ENCODE data around the gene PTPN6. TPM values are rescaled to one million over a fixed set of nuclear protein-coding genes. Genes with fewer than 3 reads are reported as not detected.
A peak's percentile ranks its signal among the peaks of the same experiment; 100 is the strongest.

The PTPN6 gene
- total and polyA plus RNA-seq, 2 of the 13 experiments (the other 11 are each of a cell fraction or from before 2014, with no cell fraction given) = 10.5 to 10.6 TPM

- peak; percentile 50; the same call in 1 of the 2 replicates for TF ChIP-seq ARID3A (IDR thresholded peaks at IDR 0.05; ENCODE audit: low read depth, low read length)
- TF ChIP-seq THAP11 (CRISPR knock-in tag; IDR thresholded peaks at IDR 0.05) = peak; percentile 60; the same call in 1 of the 2 replicates
- TF ChIP-seq REPIN1 (CRISPR knock-in tag; IDR thresholded peaks at IDR 0.05; ENCODE audit: borderline replicate concordance, low read depth) = peak; percentile 30; the same call in 1 of the 2 replicates
- no peak for TF ChIP-seq MAFG (CRISPR knock-in tag; IDR thresholded peaks at IDR 0.05)
- peak; percentile 23; the same call in 1 of the 2 replicates for TF ChIP-seq ZFX (CRISPR knock-in tag; IDR thresholded peaks at IDR 0.05; ENCODE audit: low read depth)
- peak; percentile 59; the same call in 1 of the 2 replicates for TF ChIP-seq YEATS4 (CRISPR knock-in tag; IDR thresholded peaks at IDR 0.05; ENCODE audit: borderline replicate concordance)
- 0 out of 2 replicates have a peak, but pooled peaks have one; percentile 37 for TF ChIP-seq RXRA (CRISPR knock-in tag; IDR thresholded peaks at IDR 0.05)
- 0 out of 2 replicates have a peak, but pooled peaks have one; percentile 43 for TF ChIP-seq HDAC1 (CRISPR knock-in tag; IDR thresholded peaks at IDR 0.05)
- no peak for TF ChIP-seq USF2 (IDR thresholded peaks at IDR 0.05; ENCODE audit: low read depth, low read length)
- peak; percentile 15; the same call in 1 of the 2 replicates for TF ChIP-seq USF2 (CRISPR knock-in tag; IDR thresholded peaks at IDR 0.05; ENCODE audit: borderline replicate concordance)
- peak; percentile 100 for TF ChIP-seq ZFP91 (CRISPR knock-in tag; IDR thresholded peaks at IDR 0.05; ENCODE audit: borderline replicate concordance)
- peak; percentile 73 for TF ChIP-seq ZNF687 (CRISPR knock-in tag; IDR thresholded peaks at IDR 0.05)
- TF ChIP-seq RFXAP (CRISPR knock-in tag; IDR thresholded peaks at IDR 0.05; ENCODE audit: borderline replicate concordance) = peak; percentile 40; the same call in 1 of the 2 replicates
- no peak for TF ChIP-seq ZSCAN9 (CRISPR knock-in tag; IDR thresholded peaks at IDR 0.05; ENCODE audit: borderline replicate concordance)
- no peak for TF ChIP-seq NR0B2 (CRISPR knock-in tag; IDR thresholded peaks at IDR 0.05)
- no peak for TF ChIP-seq RORA (CRISPR knock-in tag; IDR thresholded peaks at IDR 0.05)
- TF ChIP-seq RFX3 (CRISPR knock-in tag; IDR thresholded peaks at IDR 0.05) = peak; percentile 85
These were observed 46.6 kb upstream of the PTPN6 start, which contains the start of gene LRRC23 (continued) for GRCh38 chr12:6904280-6905276.
